Activated B cell treated with CpG ODN at 0.5 μM for 24 hours (primary cell): ENCODE measurements around the gene TXNL1. TPM values are rescaled to one million over a fixed set of nuclear protein-coding genes. Genes with fewer than 3 reads are reported as not detected.

Source experiments
- ATAC-seq: fragments of 200-7000 bp; cut with Tn5 transposase; one replicate; pipeline ENCODE4 v1.10.0; 2021; ENCODE audit warnings: low read depth, mild to moderate bottlenecking, moderate library complexity
- CTCF ChIA-PET: fragments of 350-600 bp; sonication (Branson Sonifier 250); formaldehyde crosslinking; loops from one replicate; lab custom pipeline; 2021; ENCODE audit warnings: antibody characterized with exemption; lab: Charles Lee
- POLR2A ChIA-PET: fragments of 350-600 bp; sonication (Branson Sonifier 250); formaldehyde crosslinking; loops from one replicate; lab custom pipeline; 2021; ENCODE audit warnings: antibody characterized with exemption; lab: Charles Lee
- DNase-seq: peaks from one replicate; pipeline ENCODE4 v3.0.0; 2022
- H3K27ac Mint-ChIP-seq: one replicate; pipeline ENCODE4 v1.8.0; 2020; ENCODE audit warnings: mixed read lengths
- H3K27me3 Mint-ChIP-seq: one replicate; pipeline ENCODE4 v1.8.0; 2021; ENCODE audit warnings: mixed read lengths
- H3K36me3 Mint-ChIP-seq: one replicate; pipeline ENCODE4 v1.8.0; 2021; ENCODE audit warnings: low read depth, mixed read lengths
- H3K4me1 Mint-ChIP-seq: one replicate; pipeline ENCODE4 v1.8.0; 2021; ENCODE audit warnings: mixed read lengths
- H3K4me3 Mint-ChIP-seq: one replicate; pipeline ENCODE4 v1.8.0; 2020; ENCODE audit warnings: mild to moderate bottlenecking, mixed read lengths
- H3K9me3 Mint-ChIP-seq: one replicate; pipeline ENCODE4 v1.8.0; 2020; ENCODE audit warnings: mixed read lengths
- intact Hi-C: fragments of 100-400 bp; cut with micrococcal nuclease; formaldehyde crosslinking; loops from one replicate; pipeline ENCODE4 v1.15.1; 2024
- total RNA-seq: library from RNA; stranded (reverse); gene quantifications from 2 replicates; pipeline ENCODE4 v1.2.3, GENCODE V29; 2022
- TF ChIP-seq, protein P1 (sequence below): fragments of 200-600 bp; IDR thresholded peaks from one replicate; pipeline ENCODE4 v1.8.0; 2022; ENCODE audit warnings: antibody characterized with exemption, mild to moderate bottlenecking

Gene TXNL1
- total RNA-seq, 1 donor from 2014 or later: 53.4 TPM

DNA sequence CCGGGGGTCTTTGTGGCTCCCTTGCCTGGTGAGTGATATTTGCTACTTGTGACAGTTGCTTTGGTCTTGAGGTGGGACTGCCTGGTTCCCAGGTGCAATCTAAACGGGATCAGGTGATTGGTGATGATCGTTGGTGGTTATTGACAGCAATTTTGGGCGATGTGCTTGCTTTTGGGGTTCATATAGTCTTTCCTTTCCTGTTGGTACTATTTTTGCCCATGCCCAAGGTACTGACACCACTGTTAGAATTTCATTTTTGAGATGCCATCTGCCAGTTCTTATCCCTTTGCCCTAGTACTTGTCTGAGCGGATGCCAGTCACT lies 13.3 kb upstream of the TXNL1 start:
- CTCF ChIA-PET: no interaction called here
- intact Hi-C loops: loop anchor here (1.0 to 10.0 kb wide), 6 partner anchors 13 to 1393 kb away; partner anchors contain the start of genes NARS1, NEDD4L, TCF4 and TXNL1
- Mint-ChIP-seq H3K9me3 (no peaks in the 10 kb centered on the region), H3K4me1 (peaks cover 36% of the 10 kb centered on the region), H3K4me3 (peak overlapping the region; percentile 92), H3K27me3 (no peaks in the 10 kb centered on the region), H3K36me3 (peaks cover 11% of the 10 kb centered on the region), H3K27ac (peak overlapping the region; percentile 92)
- POLR2A ChIA-PET: interaction anchor here (0.7 to 4.3 kb wide), 4 partner anchors 12 to 1331 kb away, joined by 5 to 56 read pairs (median 8); partner anchors contain the start of genes NARS1 and TXNL1
- TF ChIP-seq, protein P1, sequence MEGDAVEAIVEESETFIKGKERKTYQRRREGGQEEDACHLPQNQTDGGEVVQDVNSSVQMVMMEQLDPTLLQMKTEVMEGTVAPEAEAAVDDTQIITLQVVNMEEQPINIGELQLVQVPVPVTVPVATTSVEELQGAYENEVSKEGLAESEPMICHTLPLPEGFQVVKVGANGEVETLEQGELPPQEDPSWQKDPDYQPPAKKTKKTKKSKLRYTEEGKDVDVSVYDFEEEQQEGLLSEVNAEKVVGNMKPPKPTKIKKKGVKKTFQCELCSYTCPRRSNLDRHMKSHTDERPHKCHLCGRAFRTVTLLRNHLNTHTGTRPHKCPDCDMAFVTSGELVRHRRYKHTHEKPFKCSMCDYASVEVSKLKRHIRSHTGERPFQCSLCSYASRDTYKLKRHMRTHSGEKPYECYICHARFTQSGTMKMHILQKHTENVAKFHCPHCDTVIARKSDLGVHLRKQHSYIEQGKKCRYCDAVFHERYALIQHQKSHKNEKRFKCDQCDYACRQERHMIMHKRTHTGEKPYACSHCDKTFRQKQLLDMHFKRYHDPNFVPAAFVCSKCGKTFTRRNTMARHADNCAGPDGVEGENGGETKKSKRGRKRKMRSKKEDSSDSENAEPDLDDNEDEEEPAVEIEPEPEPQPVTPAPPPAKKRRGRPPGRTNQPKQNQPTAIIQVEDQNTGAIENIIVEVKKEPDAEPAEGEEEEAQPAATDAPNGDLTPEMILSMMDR: no peak
- DNase-seq: no peak
- no peak for ATAC-seq

DNA sequence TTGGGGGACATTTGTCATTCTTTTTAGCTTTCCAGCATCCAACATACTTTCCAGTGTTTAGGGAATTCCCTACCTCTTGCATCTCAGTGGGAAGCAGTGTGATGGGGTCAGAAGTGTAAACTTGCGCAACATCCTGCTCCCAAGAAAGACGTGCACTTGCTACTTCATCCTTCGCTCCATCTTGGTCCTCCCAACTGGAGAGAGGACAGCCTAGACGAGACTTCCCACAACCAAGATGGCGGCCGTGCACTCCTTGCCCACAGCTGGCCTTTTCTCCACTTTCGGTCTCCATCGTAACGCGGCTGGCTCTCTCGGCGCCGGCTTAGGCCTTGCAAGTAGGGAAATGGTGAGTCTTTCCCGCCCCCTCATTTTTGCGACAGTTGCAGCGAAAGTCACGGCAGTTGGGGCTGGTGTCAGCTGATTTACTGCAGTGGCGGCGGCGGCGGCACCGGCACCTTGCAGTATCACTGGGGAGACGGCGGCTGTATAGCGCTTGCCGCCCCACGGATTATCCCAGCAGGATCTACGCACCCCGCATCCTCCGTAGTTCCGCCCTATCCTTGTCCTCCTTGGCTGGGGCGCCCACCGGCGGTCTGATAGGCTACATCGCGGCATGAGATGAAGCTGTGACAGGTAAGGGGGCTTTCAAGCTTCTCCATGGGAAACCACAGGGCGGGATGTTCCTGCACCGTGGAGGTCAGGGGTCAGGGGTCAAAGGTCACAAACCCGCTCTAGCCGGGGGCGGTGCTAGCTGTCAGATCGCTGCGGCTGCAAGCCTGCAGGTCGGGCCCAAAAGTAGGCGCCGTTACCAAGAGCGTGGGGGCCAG lies 12.8 kb upstream of the TXNL1 start, which contains the start of gene WDR7:
TSS of gene WDR7 (plus strand) at position 416 of the 827 bp plus-strand sequence. CDS start 21,157 bp downstream, outside the sequence.
- Mint-ChIP-seq H3K27me3 (no peaks in the 10 kb centered on the region), H3K36me3 (peaks cover 11% of the 10 kb centered on the region), H3K4me1 (peaks cover 36% of the 10 kb centered on the region), H3K4me3 (peak within 1 kb of the TSS; percentile 92), H3K9me3 (no peaks in the 10 kb centered on the region), H3K27ac (peak within 1 kb of the TSS; percentile 92)
- ChIA-PET CTCF (interaction anchor here (1.0 to 1.1 kb wide), 2 partner anchors 14 to 19 kb away, joined by 3 read pairs; no protein-coding TSS in a partner anchor), POLR2A (interaction anchor here (0.6 to 4.3 kb wide), 6 partner anchors 11 to 1330 kb away, joined by 4 to 56 read pairs (median 6); partner anchors contain the start of genes NARS1 and TXNL1)
- TF ChIP-seq, protein P1: no peak
- intact Hi-C loops: loop anchor here (1.0 to 10.0 kb wide), 6 partner anchors 13 to 1394 kb away; partner anchors contain the start of genes NARS1, NEDD4L, TCF4 and TXNL1
- DNase-seq: peak; percentile 81
- ATAC-seq: peak; percentile 93

DNA sequence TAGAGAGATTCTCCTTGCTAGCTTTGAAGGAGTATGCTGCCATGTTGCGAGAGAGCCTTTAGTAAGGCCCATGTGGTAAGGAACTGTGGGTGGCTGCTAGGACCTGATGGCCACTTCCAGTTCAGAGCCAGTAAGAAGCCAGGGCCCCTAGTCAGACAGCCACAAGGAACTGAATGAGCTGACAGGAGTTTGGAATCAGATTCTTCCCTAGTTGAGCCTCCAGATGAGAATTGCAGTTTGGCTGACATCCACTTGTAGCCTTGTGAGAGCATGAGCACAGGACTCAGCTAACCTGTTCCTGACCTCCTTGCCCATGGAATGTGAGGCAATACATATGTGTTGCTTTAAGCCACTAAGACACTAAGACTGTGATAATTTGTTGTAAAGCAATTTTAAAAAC lies 11.6 kb upstream of the TXNL1 start:
- intact Hi-C loops: loop anchor here (5.0 to 10.0 kb wide), 3 partner anchors 365 to 1395 kb away; partner anchors contain the start of genes NEDD4L and TCF4
- peaks cover 29% of the 10 kb centered on the region for H3K4me1 Mint-ChIP-seq
- ATAC-seq: no peak
- POLR2A ChIA-PET: interaction anchor here (0.5 to 4.3 kb wide), 2 partner anchors 10 to 1063 kb away, joined by 6 to 56 read pairs; partner anchors contain the start of gene TXNL1
- no peaks in the 10 kb centered on the region for H3K9me3 Mint-ChIP-seq
- H3K36me3 Mint-ChIP-seq: peaks cover 11% of the 10 kb centered on the region
- CTCF ChIA-PET: interaction anchor here (1.0 to 1.1 kb wide), 2 partner anchors 15 to 18 kb away, joined by 3 read pairs; no protein-coding TSS in a partner anchor
- no peaks in the 10 kb centered on the region for H3K27me3 Mint-ChIP-seq
- DNase-seq: no peak
- H3K27ac Mint-ChIP-seq: peak overlapping the region; percentile 30
- TF ChIP-seq, protein P1: no peak
- peak overlapping the region; percentile 6 for H3K4me3 Mint-ChIP-seq

DNA sequence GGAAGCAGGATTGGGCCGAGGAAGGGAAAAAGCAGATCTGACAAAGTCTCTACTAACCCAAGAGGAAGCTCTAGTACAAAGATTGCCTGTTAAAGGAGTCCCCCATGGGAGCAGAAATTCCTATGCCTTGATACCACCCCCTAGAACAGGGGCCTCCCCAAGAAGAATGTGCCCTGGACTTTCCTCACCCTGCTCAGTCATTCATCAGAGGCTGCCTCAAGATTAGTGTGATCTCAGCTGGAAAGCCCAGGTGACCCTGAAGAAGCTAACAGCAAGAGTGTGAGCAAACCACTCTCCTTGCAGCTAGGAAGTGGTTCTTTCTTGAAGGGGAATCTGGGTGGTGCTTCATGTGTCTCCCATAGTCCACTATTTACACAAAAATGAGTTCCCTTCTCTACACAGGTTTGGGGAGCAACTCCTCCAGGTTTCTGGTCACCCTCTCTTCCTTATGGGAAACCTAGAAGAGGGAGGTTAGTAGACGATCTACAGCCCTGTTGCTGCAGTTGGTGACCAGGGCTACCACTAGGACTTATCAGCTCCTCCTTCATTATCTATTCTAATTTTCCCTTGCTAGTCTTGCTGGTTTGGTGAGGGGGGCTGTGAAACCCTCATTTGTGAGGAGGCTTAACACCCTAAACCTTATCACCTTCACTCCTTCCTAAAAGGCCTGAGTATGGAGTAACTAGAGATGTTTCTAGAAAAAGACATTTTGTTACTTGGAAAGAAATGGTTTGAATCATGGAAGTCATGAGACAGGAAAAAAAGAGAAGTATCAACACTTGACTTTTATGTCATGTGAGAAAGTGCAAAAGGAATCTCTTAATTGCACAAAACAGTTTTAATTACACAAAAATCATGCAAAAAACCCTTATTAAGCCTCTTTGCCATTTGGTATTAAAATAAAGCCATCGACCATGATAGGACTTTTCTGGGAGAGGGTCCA lies 9.8 kb upstream of the TXNL1 start:
- ATAC-seq (no peak), DNase-seq (no peak)
- peaks cover 11% of the 10 kb centered on the region for H3K36me3 Mint-ChIP-seq
- H3K4me1 Mint-ChIP-seq: peaks cover 23% of the 10 kb centered on the region
- intact Hi-C loops: no loop called here
- POLR2A ChIA-PET: interaction anchor here (0.6 to 1.8 kb wide), 2 partner anchors 11 to 206 kb away, joined by 4 to 7 read pairs; no protein-coding TSS in a partner anchor
- no peak overlapping the region for H3K4me3 Mint-ChIP-seq
- no peak overlapping the region for H3K27ac Mint-ChIP-seq
- no peaks in the 10 kb centered on the region for H3K27me3 Mint-ChIP-seq
- H3K9me3 Mint-ChIP-seq: no peaks in the 10 kb centered on the region
- TF ChIP-seq, protein P1: no peak
- CTCF ChIA-PET: no interaction called here
